Measurements from ENCODE around the gene ARVCF. TPM values are rescaled to one million over a fixed set of nuclear protein-coding genes. Genes with fewer than 3 reads are reported as not detected.

Gene ARVCF
- total and polyA plus RNA-seq, 2 of the 8 experiments (the other 6 are each of a cell fraction or from before 2014, with no cell fraction given): 31.0 to 43.2 TPM

- Histone ChIP-seq H3K4me2 (ENCODE audit: insufficient read depth in 1 of 2, low read depth in 2 of 2, low read length in 2 of 2) (no peak overlapping the region), H4K5ac (ENCODE audit: insufficient read length, low read depth, low read length) (peak overlapping the region; percentile 5), H2BK120ac (replicated peaks; ENCODE audit: low read depth, low read length) (no peak overlapping the region), H2BK5ac (ENCODE audit: low read depth, low read length) (no peak overlapping the region), H3K36me3 (ENCODE audit: control insufficient read depth in 2 of 4, insufficient read depth in 4 of 4, low read length in 3 of 4) (no peaks in the 10 kb centered on the region), H3K23ac (ENCODE audit: insufficient read length) (no peak overlapping the region), H2BK15ac (ENCODE audit: low read length) (peak overlapping the region; percentile 88; the same call in 1 of the 2 replicates), H3K14ac (ENCODE audit: insufficient read length) (no peak overlapping the region), H4K8ac (ENCODE audit: extremely low read depth, insufficient read depth, low read length) (no peak overlapping the region; the same call in 1 of the 2 replicates), H2AFZ (ENCODE audit: low read length) (no peak overlapping the region), H2BK12ac (ENCODE audit: low read depth, low read length) (peak overlapping the region; percentile 33; the same call in 1 of the 2 replicates), H4K20me1 (replicated peaks in 1 of 2; ENCODE audit: control insufficient read depth in 1 of 2, insufficient read depth in 2 of 2, low read length in 2 of 2) (peaks cover 0 to 2% of the 10 kb centered on the region in 2 experiments), H2BK20ac (ENCODE audit: low read length) (no peak overlapping the region), H3K27ac (ENCODE audit: low read depth, low read length) (no peak overlapping the region), H3K4ac (replicated peaks; ENCODE audit: insufficient read length, low read depth, low read length) (peak overlapping the region; percentile 51), H3K27me3 (replicated peaks in 1 of 4; ENCODE audit: control insufficient read depth in 3 of 4, extremely low read depth in 1 of 4, insufficient read depth in 3 of 4, low read length in 3 of 4) (no peaks in the 10 kb centered on the region), H3K4me1 (replicated peaks in 1 of 4; ENCODE audit: control insufficient read depth in 3 of 4, insufficient read depth in 4 of 4, low read length in 3 of 4) (peaks cover 4 to 31% (median 18%) of the 10 kb centered on the region in 4 experiments), H3K4me3 (ENCODE audit: extremely low read depth in 1 of 4, insufficient read depth in 2 of 4, low read depth in 3 of 4, low read length in 4 of 4) (no peak overlapping the region), H3K9me3 (ENCODE audit: insufficient read depth in 2 of 2, low read depth in 1 of 2, low read length in 1 of 2) (no peaks in the 10 kb centered on the region), H3K56ac (replicated peaks; ENCODE audit: insufficient read length, low read depth, low read length) (no peak overlapping the region), H3K9ac (replicated peaks in 1 of 4; ENCODE audit: extremely low read depth in 1 of 4, low read depth in 3 of 4, low read length in 3 of 4) (no peak overlapping the region), H4K91ac (replicated peaks; ENCODE audit: insufficient read length, low read length) (peak overlapping the region; percentile 69), H3K79me2 (ENCODE audit: control insufficient read depth in 1 of 2, insufficient read depth in 2 of 2, low read length in 2 of 2) (no peaks in the 10 kb centered on the region), H3K23me2 (ENCODE audit: low read depth, low read length) (no peaks in the 10 kb centered on the region), H2AK5ac (ENCODE audit: low read depth, low read length) (peak overlapping the region; percentile 61; the same call in 1 of the 2 replicates), H3K79me1 (ENCODE audit: low read depth, low read length) (peaks cover 3% of the 10 kb centered on the region), H3K18ac (ENCODE audit: extremely low read depth, low read length) (no peak overlapping the region; the same call in 1 of the 2 replicates)
- ChIA-PET CTCF (ENCODE audit: partially characterized antibody) (interaction anchor here (0.8 to 1.5 kb wide), 4 partner anchors 12 to 53 kb away, joined by 4 to 6 read pairs (median 6); no protein-coding TSS in a partner anchor), POLR2A (ENCODE audit: partially characterized antibody) (interaction anchor here (0.8 to 1.3 kb wide), 2 partner anchors 12 to 15 kb away, joined by 3 read pairs; no protein-coding TSS in a partner anchor)
- FAIRE-seq (no peak), DNase-seq (ENCODE audit: low read depth in 1 of 2, low spot score in 2 of 2) (no peak)
- TF ChIP-seq SP4 (IDR thresholded peaks at IDR 0.05; ENCODE audit: low read length) (no peak), RFX5 (IDR thresholded peaks at IDR 0.05; ENCODE audit: borderline replicate concordance, low read depth, low read length) (no peak), POLR2A (IDR thresholded peaks at IDR 0.05; ENCODE audit: control extremely low read depth in 1 of 2, low read depth in 2 of 2, low read length in 2 of 2) (no peak), RXRA (IDR thresholded peaks at IDR 0.05; ENCODE audit: insufficient read depth, low read depth, low read length) (no peak), ATF2 (IDR thresholded peaks at IDR 0.05; ENCODE audit: low read length) (no peak), SIX5 (IDR thresholded peaks at IDR 0.05; ENCODE audit: low read depth, low read length) (no peak)
- 86% methylated on average over 11 of the region's 11 CpGs; no CpG with 5 or more reads in 1 of the 2 experiments for WGBS, 2 experiments (ENCODE audit: extremely low coverage in 1 of 2, insufficient coverage in 1 of 2, insufficient read length in 1 of 2, insufficient replicate concordance in 2 of 2, low coverage in 1 of 2, low lambda C conversion rate in 2 of 2, missing lambda C conversion rate in 1 of 2)
Observed at GRCh38 chr22:20001082-20001638, 15.5 kb downstream of the ARVCF start.
